ENCODE measurements around the gene CYTH3.

- TF ChIP-seq POLR2A (IDR thresholded peaks at IDR 0.05; ENCODE audit: borderline replicate concordance, extremely low read depth, insufficient read depth, insufficient read length): no peak
- TF ChIP-seq, protein P1, sequence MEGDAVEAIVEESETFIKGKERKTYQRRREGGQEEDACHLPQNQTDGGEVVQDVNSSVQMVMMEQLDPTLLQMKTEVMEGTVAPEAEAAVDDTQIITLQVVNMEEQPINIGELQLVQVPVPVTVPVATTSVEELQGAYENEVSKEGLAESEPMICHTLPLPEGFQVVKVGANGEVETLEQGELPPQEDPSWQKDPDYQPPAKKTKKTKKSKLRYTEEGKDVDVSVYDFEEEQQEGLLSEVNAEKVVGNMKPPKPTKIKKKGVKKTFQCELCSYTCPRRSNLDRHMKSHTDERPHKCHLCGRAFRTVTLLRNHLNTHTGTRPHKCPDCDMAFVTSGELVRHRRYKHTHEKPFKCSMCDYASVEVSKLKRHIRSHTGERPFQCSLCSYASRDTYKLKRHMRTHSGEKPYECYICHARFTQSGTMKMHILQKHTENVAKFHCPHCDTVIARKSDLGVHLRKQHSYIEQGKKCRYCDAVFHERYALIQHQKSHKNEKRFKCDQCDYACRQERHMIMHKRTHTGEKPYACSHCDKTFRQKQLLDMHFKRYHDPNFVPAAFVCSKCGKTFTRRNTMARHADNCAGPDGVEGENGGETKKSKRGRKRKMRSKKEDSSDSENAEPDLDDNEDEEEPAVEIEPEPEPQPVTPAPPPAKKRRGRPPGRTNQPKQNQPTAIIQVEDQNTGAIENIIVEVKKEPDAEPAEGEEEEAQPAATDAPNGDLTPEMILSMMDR (IDR thresholded peaks at IDR 0.05 in 2 of 3, conservative IDR thresholded peaks at IDR 0.05 in 1 of 3; ENCODE audit: borderline replicate concordance in 1 of 3, insufficient read depth in 1 of 3, low read depth in 2 of 3, low read length in 2 of 3): no peak
- TF ChIP-seq REST (IDR thresholded peaks at IDR 0.05; ENCODE audit: low read depth): no peak
- TF ChIP-seq SIN3A (IDR thresholded peaks at IDR 0.05; ENCODE audit: low read depth): no peak
- no peak for TF ChIP-seq POLR2AphosphoS5 (IDR thresholded peaks at IDR 0.05; ENCODE audit: low read depth, low read length)
- TF ChIP-seq EZH2 (IDR thresholded peaks at IDR 0.05): no peak
- TF ChIP-seq SRF (IDR thresholded peaks at IDR 0.05; ENCODE audit: low read depth): no peak
- no peak for TF ChIP-seq SP1 (IDR thresholded peaks at IDR 0.05; ENCODE audit: low read depth)
Measured at GRCh38 chr7:6130007-6130587, 142.3 kb downstream of the CYTH3 start.
